GM23338 (cell line): ENCODE measurements around the gene FAR1. TPM values are rescaled to one million over a fixed set of nuclear protein-coding genes. Genes with fewer than 3 reads are reported as not detected.

ENCODE experiments used
- ATAC-seq: fragments of 200-7000 bp; cut with Tn5 transposase; 3 replicates; pipeline ENCODE4 v1.9.1; 2020
- DNase-seq: peaks from one replicate; pipeline ENCODE4 v3.0.0-alpha.2; 2015; ENCODE audit warnings: low spot score
- H2AFZ ChIP-seq: fragments of 200-600 bp; sonication (generic); 2 replicates; pipeline ENCODE4 v1.8.0; 2016; ENCODE audit warnings: antibody characterized with exemption, mild to moderate bottlenecking, moderate library complexity
- H3F3A ChIP-seq: fragments of 200-600 bp; sonication (generic); replicated peaks from 2 replicates; pipeline ENCODE4 v1.8.0; 2017; ENCODE audit warnings: antibody characterized with exemption, mixed run types, low read depth
- H3K27ac ChIP-seq: fragments of 200-600 bp; sonication (generic); 2 replicates; pipeline ENCODE4 v1.6.1; 2016; ENCODE audit warnings: low read depth
- H3K27me3 ChIP-seq: fragments of 200-600 bp; sonication (generic); 2 replicates; pipeline ENCODE4 v1.8.0; 2016; ENCODE audit warnings: mild to moderate bottlenecking, mixed run types, moderate library complexity; ENCODE audit not compliant: insufficient read depth
- H3K36me3 ChIP-seq: fragments of 200-600 bp; sonication (generic); 2 replicates; pipeline ENCODE4 v1.8.0; 2016; ENCODE audit warnings: mild to moderate bottlenecking; ENCODE audit not compliant: insufficient read depth
- H3K4me1 ChIP-seq: fragments of 200-600 bp; sonication (generic); 2 replicates; pipeline ENCODE4 v1.8.0; 2016; ENCODE audit warnings: mild to moderate bottlenecking, moderate library complexity; ENCODE audit not compliant: insufficient read depth
- H3K4me2 ChIP-seq: fragments of 200-600 bp; sonication (generic); 2 replicates; pipeline ENCODE4 v1.7.1; 2017; ENCODE audit warnings: mixed run types
- H3K4me3 ChIP-seq: fragments of 200-600 bp; sonication (generic); 2 replicates; pipeline ENCODE4 v1.6.1; 2016; ENCODE audit warnings: mixed run types
- H3K79me2 ChIP-seq: fragments of 200-600 bp; sonication (generic); replicated peaks from 2 replicates; pipeline ENCODE4 v1.8.0; 2017; ENCODE audit warnings: mild to moderate bottlenecking; ENCODE audit not compliant: insufficient read depth
- H3K9me2 ChIP-seq: fragments of 200-600 bp; sonication (generic); 2 replicates; pipeline ENCODE4 v1.8.0; 2017; ENCODE audit not compliant: insufficient read depth
- H4K20me1 ChIP-seq: fragments of 200-600 bp; sonication (generic); replicated peaks from 2 replicates; pipeline ENCODE4 v1.8.0; 2017; ENCODE audit warnings: mild to moderate bottlenecking; ENCODE audit not compliant: insufficient read depth
- H3K27ac Mint-ChIP-seq: 2 replicates; pipeline ENCODE4 v1.8.0; 2020; ENCODE audit warnings: inconsistent platforms, mild to moderate bottlenecking, moderate library complexity, mixed read lengths
- H3K27me3 Mint-ChIP-seq: 3 replicates; pipeline ENCODE4 v1.8.0; 2022; ENCODE audit warnings: low read depth, mild to moderate bottlenecking, moderate library complexity, mixed read lengths, inconsistent platforms; ENCODE audit not compliant: insufficient read depth, poor library complexity
- H3K36me3 Mint-ChIP-seq: 3 replicates; pipeline ENCODE4 v1.8.0; 2021; ENCODE audit warnings: low read depth, mild to moderate bottlenecking, inconsistent platforms, moderate library complexity, mixed read lengths
- H3K4me1 Mint-ChIP-seq: 3 replicates; pipeline ENCODE4 v1.8.0; 2020; ENCODE audit warnings: mild to moderate bottlenecking, inconsistent platforms, mixed read lengths
- H3K4me3 Mint-ChIP-seq: 3 replicates; pipeline ENCODE4 v1.8.0; 2021; ENCODE audit warnings: moderate library complexity, mild to moderate bottlenecking, inconsistent platforms, mixed read lengths
- H3K9me3 Mint-ChIP-seq: 3 replicates; pipeline ENCODE4 v1.8.0; 2020; ENCODE audit warnings: moderate library complexity, mild to moderate bottlenecking, inconsistent platforms, mixed read lengths
- CREB1 ChIP-seq: fragments of 250-450 bp; sonication (Bioruptor Pico); IDR thresholded peaks from 2 replicates; pipeline ENCODE4 v1.5.0; 2020; ENCODE audit warnings: low read depth, mild to moderate bottlenecking, moderate library complexity
- CTCF ChIP-seq, 2 experiments: fragments of 200-600 bp in 1 of 2; sonication (generic) in 1 of 2; conservative IDR thresholded peaks; 2 replicates each; pipeline versions ENCODE4 v1.5.1 to v1.6.1; 2016 to 2017; ENCODE audit warnings: antibody characterized with exemption in 2 of 2, low read depth in 2 of 2, mild to moderate bottlenecking in 2 of 2, moderate library complexity in 1 of 2
- ETS1 ChIP-seq: IDR thresholded peaks from 2 replicates; pipeline ENCODE4 v1.6.1; 2016; ENCODE audit warnings: antibody characterized with exemption
- EZH2 ChIP-seq: fragments of 200-600 bp; sonication (generic); IDR thresholded peaks from one replicate; pipeline ENCODE4 v1.8.0; 2017; ENCODE audit warnings: antibody characterized with exemption, mild to moderate bottlenecking, low read depth; ENCODE audit not compliant: unreplicated experiment
- EZH2phosphoT487 ChIP-seq: fragments of 200-600 bp; sonication (generic); IDR thresholded peaks from one replicate; pipeline ENCODE4 v1.8.1; 2018; ENCODE audit warnings: antibody characterized with exemption; ENCODE audit not compliant: unreplicated experiment
- JUNB ChIP-seq: IDR thresholded peaks from one replicate; pipeline ENCODE4 v1.6.1; 2016; ENCODE audit warnings: antibody characterized with exemption; ENCODE audit not compliant: unreplicated experiment
- NANOG ChIP-seq: IDR thresholded peaks from 2 replicates; pipeline ENCODE4 v1.6.1; 2016; ENCODE audit warnings: antibody characterized with exemption, borderline replicate concordance
- POLR2AphosphoS5 ChIP-seq: IDR thresholded peaks from 2 replicates; pipeline ENCODE4 v1.6.1; 2016; ENCODE audit warnings: antibody characterized with exemption, low read depth
- REST ChIP-seq: IDR thresholded peaks from one replicate; pipeline ENCODE4 v1.6.1; 2018; ENCODE audit warnings: antibody characterized with exemption; ENCODE audit not compliant: unreplicated experiment
- STAT1 ChIP-seq: IDR thresholded peaks from one replicate; pipeline ENCODE4 v1.6.1; 2016; ENCODE audit warnings: antibody characterized with exemption; ENCODE audit not compliant: unreplicated experiment
- ZNF114 ChIP-seq: fragments of 250-450 bp; sonication (Bioruptor Pico); IDR thresholded peaks from 2 replicates; pipeline ENCODE4 v1.5.0; 2020; ENCODE audit warnings: mild to moderate bottlenecking, moderate library complexity
- ZNF331 ChIP-seq: fragments of 250-450 bp; sonication (Bioruptor Pico); IDR thresholded peaks from 2 replicates; pipeline ENCODE4 v1.5.0; 2020; ENCODE audit warnings: low read depth, mild to moderate bottlenecking, moderate library complexity
- ZNF462 ChIP-seq: fragments of 250-450 bp; sonication (Bioruptor Pico); IDR thresholded peaks from 2 replicates; pipeline ENCODE4 v1.5.0; 2020; ENCODE audit warnings: mild to moderate bottlenecking, moderate library complexity
- polyA plus RNA-seq: library from polyadenylated mRNA; unstranded; fragments of >200 nt; fragmentation: Nextera tagmentation; extraction: Ambion mirVana; gene quantifications from 2 replicates; pipeline ENCODE4 v1.2.1, GENCODE V29; 2016
- total RNA-seq: library from RNA; depleted of rRNA; stranded (reverse); fragments of >200 nt; shearing (Covaris generic); gene quantifications from 2 replicates; pipeline ENCODE4 v1.2.3, GENCODE V29; 2014

FAR1 gene
- total and polyA plus RNA-seq, 2 experiments from 2014 or later = 27.3 to 79.5 TPM

- Histone ChIP-seq H3K27me3 (no peaks in the 10 kb centered on the region), H3K4me3 (peak overlapping the region; percentile 13; the same call in 1 of the 2 replicates), H3K9me2 (no peaks in the 10 kb centered on the region), H3K27ac (no peak overlapping the region), H3K4me1 (peaks cover 34% of the 10 kb centered on the region), H3F3A (no peaks in the 10 kb centered on the region), H4K20me1 (peaks cover 33% of the 10 kb centered on the region), H2AFZ (no peak overlapping the region), H3K36me3 (no peaks in the 10 kb centered on the region), H3K79me2 (peaks cover 100% of the 10 kb centered on the region), H3K4me2 (peak overlapping the region; percentile 9)
- Mint-ChIP-seq H3K4me1 (peaks cover 37% of the 10 kb centered on the region), H3K9me3 (no peaks in the 10 kb centered on the region), H3K4me3 (no peak overlapping the region), H3K27me3 (no peaks in the 10 kb centered on the region), H3K27ac (peak overlapping the region; percentile 80), H3K36me3 (peaks cover 7% of the 10 kb centered on the region; the same call in 1 of the 3 replicates)
- TF ChIP-seq NANOG (no peak), EZH2 (no peak), ZNF114 (CRISPR knock-in tag) (no peak), REST (no peak), ZNF331 (CRISPR knock-in tag) (no peak), ZNF462 (CRISPR knock-in tag) (no peak), CREB1 (CRISPR knock-in tag) (no peak), STAT1 (no peak), EZH2phosphoT487 (no peak), POLR2AphosphoS5 (no peak), ETS1 (no peak), CTCF (conservative IDR thresholded peaks at IDR 0.05; ENCODE audit: low read depth in 2 of 2) (no peak), JUNB (no peak)
- no peak for DNase-seq
- no peak for ATAC-seq
Measured at GRCh38 chr11:13685461-13686108, 17.1 kb downstream of the FAR1 start.
